A673 (cell line): ENCODE measurements around the gene RNF183. TPM values are rescaled to one million over a fixed set of nuclear protein-coding genes. Genes with fewer than 3 reads are reported as not detected.
A peak's percentile ranks its signal among the peaks of the same experiment; 100 is the strongest.

Source experiments
- BruUV-seq: library from RNA; stranded (reverse); fragments of 400-500 nt; replicated peaks from 2 replicates; lab custom pipeline; 2021; lab: Mats Ljungman, UMichigan
- CTCF ChIA-PET: fragments of 300-600 bp; sonication (Branson Sonifier 250); formaldehyde crosslinking; loops from one replicate; lab custom pipeline; 2022; ENCODE audit warnings: antibody characterized with exemption; lab: Charles Lee
- POLR2A ChIA-PET: fragments of 300-600 bp; sonication (Branson Sonifier 250); formaldehyde crosslinking; loops from one replicate; lab custom pipeline; 2022; ENCODE audit warnings: antibody characterized with exemption; ENCODE audit not compliant: low non-redundant PET; lab: Charles Lee
- DNase-seq: peaks from one replicate; pipeline ENCODE4 v3.0.0-alpha.2; 2015; ENCODE audit warnings: low spot score
- H3K27ac ChIP-seq: fragments of 200-600 bp; sonication (generic); 2 replicates; pipeline ENCODE4 v1.5.1; 2016; ENCODE audit warnings: mixed run types, low read depth, mild to moderate bottlenecking, mixed read lengths, antibody characterized with exemption, low read length; ENCODE audit not compliant: poor library complexity, severe bottlenecking
- H3K27me3 ChIP-seq: fragments of 200-600 bp; sonication (generic); replicated peaks from 2 replicates; pipeline ENCODE4 v1.6.1; 2017; ENCODE audit warnings: mixed run types, low read depth, mild to moderate bottlenecking, mixed read lengths, antibody characterized with exemption, low read length; ENCODE audit not compliant: insufficient read depth, poor library complexity
- H3K36me3 ChIP-seq: fragments of 200-600 bp; sonication (generic); 2 replicates; pipeline ENCODE4 v1.6.1; 2016; ENCODE audit warnings: mixed run types, mild to moderate bottlenecking, mixed read lengths, antibody characterized with exemption, low read length; ENCODE audit not compliant: insufficient read depth, poor library complexity, severe bottlenecking
- H3K4me1 ChIP-seq: fragments of 200-600 bp; sonication (generic); 2 replicates; pipeline ENCODE4 v1.6.1; 2017; ENCODE audit warnings: mixed run types, mild to moderate bottlenecking, mixed read lengths, antibody characterized with exemption, low read length; ENCODE audit not compliant: insufficient read depth, poor library complexity, severe bottlenecking
- H3K4me3 ChIP-seq: fragments of 200-600 bp; sonication (generic); 2 replicates; pipeline ENCODE4 v1.5.1; 2016; ENCODE audit warnings: low read depth, mixed run types, mild to moderate bottlenecking, mixed read lengths, low read length; ENCODE audit not compliant: poor library complexity, severe bottlenecking
- H3K9me3 ChIP-seq: fragments of 200-600 bp; sonication (generic); 2 replicates; pipeline ENCODE4 v1.6.1; 2016; ENCODE audit warnings: mixed run types, low read depth, mild to moderate bottlenecking, mixed read lengths, antibody characterized with exemption, low read length; ENCODE audit not compliant: poor library complexity, severe bottlenecking
- EZH2 ChIP-seq: fragments of 200-600 bp; sonication (generic); IDR thresholded peaks from 2 replicates; pipeline ENCODE4 v1.6.1; 2017; ENCODE audit warnings: borderline replicate concordance, low read depth, mild to moderate bottlenecking, mixed read lengths, antibody characterized with exemption, low read length; ENCODE audit not compliant: poor library complexity, severe bottlenecking
- intact Hi-C: fragments of 100-400 bp; cut with micrococcal nuclease; formaldehyde crosslinking; loops from one replicate; pipeline ENCODE4 v1.10.0; 2022; ENCODE audit not compliant: unreplicated experiment
- total RNA-seq: library from RNA; stranded (reverse); gene quantifications from 2 replicates; pipeline ENCODE4 v1.2.3, GENCODE V29; 2021
- TF ChIP-seq, protein P1 (sequence below): fragments of 300-800, 200-600 bp; sonication (generic); conservative IDR thresholded peaks from 2 replicates; pipeline ENCODE4 v1.5.1; 2017; ENCODE audit warnings: low read depth, mild to moderate bottlenecking, antibody characterized with exemption, low read length, moderate library complexity, mixed read lengths

RNF183 gene
- total RNA-seq, 1 experiment from 2014 or later: not detected

DNA sequence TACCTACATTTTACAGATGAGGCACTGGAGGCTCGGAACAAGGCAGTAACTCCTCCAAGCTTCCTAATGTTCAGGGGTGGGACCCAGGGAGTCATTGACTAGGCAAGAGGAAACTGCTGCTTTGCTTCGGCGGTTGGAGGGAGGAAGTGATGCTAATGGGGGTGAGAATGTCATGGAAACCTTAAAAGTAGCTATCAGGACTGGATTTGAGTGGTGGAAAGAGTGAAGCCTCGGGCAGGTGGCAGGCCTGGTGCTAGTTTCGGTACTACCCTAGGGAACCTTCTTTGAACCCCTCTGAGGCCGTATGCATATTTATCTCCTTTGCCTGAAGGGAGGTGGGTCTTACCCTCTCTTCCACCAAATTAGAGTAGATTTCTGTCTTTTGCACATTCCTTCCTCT lies 47.8 kb upstream of the RNF183 start:
- intact Hi-C loops: no loop called here
- H3K27ac ChIP-seq: no peak overlapping the region
- no peak for TF ChIP-seq EZH2
- TF ChIP-seq, protein P1, sequence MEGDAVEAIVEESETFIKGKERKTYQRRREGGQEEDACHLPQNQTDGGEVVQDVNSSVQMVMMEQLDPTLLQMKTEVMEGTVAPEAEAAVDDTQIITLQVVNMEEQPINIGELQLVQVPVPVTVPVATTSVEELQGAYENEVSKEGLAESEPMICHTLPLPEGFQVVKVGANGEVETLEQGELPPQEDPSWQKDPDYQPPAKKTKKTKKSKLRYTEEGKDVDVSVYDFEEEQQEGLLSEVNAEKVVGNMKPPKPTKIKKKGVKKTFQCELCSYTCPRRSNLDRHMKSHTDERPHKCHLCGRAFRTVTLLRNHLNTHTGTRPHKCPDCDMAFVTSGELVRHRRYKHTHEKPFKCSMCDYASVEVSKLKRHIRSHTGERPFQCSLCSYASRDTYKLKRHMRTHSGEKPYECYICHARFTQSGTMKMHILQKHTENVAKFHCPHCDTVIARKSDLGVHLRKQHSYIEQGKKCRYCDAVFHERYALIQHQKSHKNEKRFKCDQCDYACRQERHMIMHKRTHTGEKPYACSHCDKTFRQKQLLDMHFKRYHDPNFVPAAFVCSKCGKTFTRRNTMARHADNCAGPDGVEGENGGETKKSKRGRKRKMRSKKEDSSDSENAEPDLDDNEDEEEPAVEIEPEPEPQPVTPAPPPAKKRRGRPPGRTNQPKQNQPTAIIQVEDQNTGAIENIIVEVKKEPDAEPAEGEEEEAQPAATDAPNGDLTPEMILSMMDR: no peak
- H3K27me3 ChIP-seq: peaks cover 44% of the 10 kb centered on the region
- no peak for DNase-seq
- H3K9me3 ChIP-seq: no peaks in the 10 kb centered on the region
- no peak overlapping the region for H3K4me3 ChIP-seq
- no TSS peak for BruUV-seq
- ChIA-PET CTCF (no interaction called here), POLR2A (no interaction called here)
- no peaks in the 10 kb centered on the region for H3K4me1 ChIP-seq
- no peaks in the 10 kb centered on the region for H3K36me3 ChIP-seq

DNA sequence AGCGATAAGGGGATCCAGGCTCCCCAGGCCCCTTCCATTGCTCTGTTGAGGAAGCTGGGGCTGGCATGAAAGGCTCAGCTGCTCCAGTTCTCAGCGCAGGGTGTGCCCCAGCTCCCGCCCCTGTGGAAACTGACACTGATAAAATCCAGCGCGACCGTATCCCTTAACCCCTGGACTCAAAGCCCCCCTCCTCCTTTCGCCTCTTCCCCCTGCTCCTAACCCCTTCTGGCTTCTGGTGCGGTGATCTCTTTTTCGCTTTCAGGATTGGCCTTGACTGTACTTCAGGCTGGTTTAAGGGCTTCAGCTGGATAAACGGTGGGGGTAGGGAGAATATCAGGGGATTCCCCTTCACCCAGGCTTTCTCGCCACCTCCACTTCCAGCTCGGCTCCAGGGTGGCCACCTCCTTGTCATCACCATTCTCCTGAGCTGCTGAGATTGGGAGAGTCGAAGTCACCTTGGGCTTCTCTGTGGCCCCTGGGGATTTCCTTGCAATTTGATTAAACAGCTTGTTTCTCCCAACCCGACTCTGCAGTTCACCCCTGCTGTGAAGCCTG lies 47.0 kb upstream of the RNF183 start:
- intact Hi-C loops: no loop called here
- ChIA-PET CTCF (no interaction called here), POLR2A (no interaction called here)
- peak overlapping the region; percentile 43 for H3K4me3 ChIP-seq
- DNase-seq: no peak
- TF ChIP-seq, protein P1: no peak
- TF ChIP-seq EZH2: peak; percentile 41
- H3K36me3 ChIP-seq: no peaks in the 10 kb centered on the region
- no peaks in the 10 kb centered on the region for H3K9me3 ChIP-seq
- no peak overlapping the region for H3K27ac ChIP-seq
- no TSS peak for BruUV-seq
- no peaks in the 10 kb centered on the region for H3K4me1 ChIP-seq
- peaks cover 42% of the 10 kb centered on the region for H3K27me3 ChIP-seq

DNA sequence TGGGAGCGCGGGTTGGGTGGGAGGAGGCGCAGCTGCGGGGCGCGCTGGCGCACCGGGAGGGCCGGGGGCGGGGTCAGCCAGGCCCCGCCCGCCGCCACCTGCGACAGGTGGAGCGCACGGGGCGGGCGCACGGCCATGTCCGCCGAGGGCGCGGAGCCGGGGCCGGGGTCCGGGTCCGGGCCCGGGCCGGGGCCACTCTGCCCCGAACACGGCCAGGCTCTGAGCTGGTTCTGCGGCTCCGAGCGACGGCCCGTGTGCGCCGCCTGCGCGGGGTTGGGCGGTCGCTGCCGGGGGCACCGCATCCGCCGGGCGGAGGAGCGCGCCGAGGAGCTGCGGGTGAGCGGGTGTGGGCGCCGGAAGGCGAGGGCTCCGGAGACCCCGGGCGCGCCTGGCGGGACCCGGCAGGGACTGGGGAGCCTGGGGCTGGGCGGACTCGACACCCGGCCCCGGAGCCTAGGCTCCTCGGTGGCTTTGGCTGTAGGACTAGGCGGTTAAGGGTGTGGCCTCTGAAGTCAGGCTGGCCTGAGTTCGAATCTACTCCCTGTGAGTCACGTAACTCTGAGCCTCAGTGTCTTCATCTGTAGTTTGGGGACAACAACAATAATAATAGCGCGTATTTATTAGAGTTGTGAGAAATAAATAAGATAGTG lies 46.4 kb upstream of the RNF183 start, which contains the start of gene BSPRY:
Gene BSPRY, plus strand, starts transcription at position 97 of the 650 bp plus-strand sequence. Its CDS starts 39 bp downstream, at position 136.
- POLR2A ChIA-PET: no interaction called here
- BruUV-seq: no TSS peak
- no peaks in the 10 kb centered on the region for H3K36me3 ChIP-seq
- intact Hi-C loops: no loop called here
- H3K27ac ChIP-seq: no peak within 1 kb of the TSS
- no peak for DNase-seq
- CTCF ChIA-PET: no interaction called here
- TF ChIP-seq, protein P1: no peak
- TF ChIP-seq EZH2: no peak
- H3K9me3 ChIP-seq: no peaks in the 10 kb centered on the region
- peak within 1 kb of the TSS; percentile 43 for H3K4me3 ChIP-seq
- H3K4me1 ChIP-seq: no peaks in the 10 kb centered on the region
- peaks cover 42% of the 10 kb centered on the region for H3K27me3 ChIP-seq
